Hair follicle dermal papilla cell (primary cell): ENCODE data around the gene CDC40. TPM values are rescaled to one million over a fixed set of nuclear protein-coding genes. Genes with fewer than 3 reads are reported as not detected.

Experiments used
- total RNA-seq: library from RNA; depleted of rRNA; stranded (reverse); fragments of >200 nt; gene quantifications from 2 replicates; pipeline ENCODE4 v1.2.3, GENCODE V29; 2012

Gene CDC40
- 16.0 and 17.8 TPM in 2 replicates for total RNA-seq

GRCh38 chr6:110180228-110181008, at the start of gene CDC40:
TSS of gene CDC40 (plus strand) at chr6:110180427. CDS start at chr6:110180445, 18 bp downstream.

GRCh38 chr6:110179406-110180227, 610 bp upstream of the CDC40 start, which contains the start of gene WASF1:
TSS of gene WASF1 (minus strand) at chr6:110179670. CDS start at chr6:110127601, 52,069 bp downstream.

Other genes with a start within 250 kb of the CDC40 start
- not detected in 2 replicates for gene GPR6, start 202.1 kb upstream of the CDC40 start, total RNA-seq
- 14.2 and 16.6 TPM in 2 replicates for gene WASF1, start 757 bp upstream of the CDC40 start, total RNA-seq
- gene METTL24, start 177.9 kb downstream of the CDC40 start, total RNA-seq, result 0.36 and 1.5 TPM in 2 replicates
- gene DDO, start 235.1 kb downstream of the CDC40 start, total RNA-seq, result 0.16 and 0.24 TPM in 2 replicates